CD4-positive, CD25-positive, alpha-beta regulatory T cell (primary cell): ENCODE data around the gene LTB4R2. TPM values are rescaled to one million over a fixed set of nuclear protein-coding genes. Genes with fewer than 3 reads are reported as not detected.

Source experiments
- ATAC-seq, 2 donors: fragments of 150-1000 bp; cut with Tn5 transposase; one replicate each; pipeline ENCODE4 v1.10.0; 2021; ENCODE audit warnings: low read depth in 2 of 2, moderate number of reproducible peaks in 2 of 2, moderate library complexity in 1 of 2
- DNase-seq, 3 donors: peaks; one replicate each; pipeline versions ENCODE4 v3.0.0 to v3.0.0-alpha.2; 2012 to 2022; ENCODE audit warnings: mixed read lengths in 1 of 3
- H3K27ac ChIP-seq: one replicate; pipeline ENCODE4 v1.7.0; 2013; ENCODE audit warnings: mild to moderate bottlenecking, low read length; ENCODE audit not compliant: insufficient read depth, poor library complexity, severe bottlenecking
- H3K27me3 ChIP-seq: one replicate; pipeline ENCODE4 v1.7.0; 2013; ENCODE audit warnings: low read length; ENCODE audit not compliant: control insufficient read depth, insufficient read depth
- H3K36me3 ChIP-seq: one replicate; pipeline ENCODE4 v1.7.0; 2013; ENCODE audit warnings: mild to moderate bottlenecking, low read length, moderate library complexity; ENCODE audit not compliant: control insufficient read depth, insufficient read depth
- H3K4me1 ChIP-seq: 2 replicates; pipeline ENCODE4 v1.7.0; 2013; ENCODE audit warnings: mild to moderate bottlenecking, low read length; ENCODE audit not compliant: insufficient read depth, control insufficient read depth, poor library complexity, severe bottlenecking
- H3K4me3 ChIP-seq: one replicate; pipeline ENCODE4 v1.7.0; 2013; ENCODE audit warnings: low read depth, mild to moderate bottlenecking, low read length, moderate library complexity
- H3K9me3 ChIP-seq, 2 experiments: 1 replicate in 1 of 2; 2 replicates in 1 of 2; pipeline ENCODE4 v1.7.0; 2013; ENCODE audit warnings: low read length in 2 of 2, mild to moderate bottlenecking in 1 of 2, moderate library complexity in 1 of 2; ENCODE audit not compliant: control insufficient read depth in 2 of 2
- H3K27ac Mint-ChIP-seq, 3 donors: one replicate each; pipeline ENCODE4 v1.8.0; 2020 to 2022; ENCODE audit warnings: mild to moderate bottlenecking in 3 of 3, mixed read lengths in 3 of 3, moderate library complexity in 2 of 3
- H3K27me3 Mint-ChIP-seq: one replicate; pipeline ENCODE4 v1.8.0; 2022; ENCODE audit warnings: mild to moderate bottlenecking, mixed read lengths
- H3K36me3 Mint-ChIP-seq: one replicate; pipeline ENCODE4 v1.8.0; 2020; ENCODE audit warnings: mixed read lengths
- H3K4me1 Mint-ChIP-seq, 4 donors: one replicate each; pipeline ENCODE4 v1.8.0; 2020 to 2022; ENCODE audit warnings: mixed read lengths in 4 of 4, mild to moderate bottlenecking in 1 of 4
- H3K4me3 Mint-ChIP-seq, 4 donors: one replicate each; pipeline ENCODE4 v1.8.0; 2020 to 2022; ENCODE audit warnings: mild to moderate bottlenecking in 4 of 4, mixed read lengths in 4 of 4, moderate library complexity in 3 of 4
- H3K9me3 Mint-ChIP-seq, 7 donors: one replicate each; pipeline ENCODE4 v1.8.0; 2020 to 2022; ENCODE audit warnings: mixed read lengths in 7 of 7, mild to moderate bottlenecking in 3 of 7, moderate library complexity in 2 of 7
- polyA plus RNA-seq, 4 donors: library from polyadenylated mRNA; unstranded; fragments of 300-500 nt; fragmentation: Illumina TruSeq; gene quantifications; one replicate each; pipeline ENCODE4 v1.2.3, GENCODE V29; 2021
- total RNA-seq: library from RNA; stranded (reverse); gene quantifications from one replicate; pipeline ENCODE4 v1.2.3, GENCODE V29; 2022

LTB4R2 gene
- total and polyA plus RNA-seq, 5 donors from 2014 or later = 1.00 to 18.1 (median 1.8) TPM

DNA sequence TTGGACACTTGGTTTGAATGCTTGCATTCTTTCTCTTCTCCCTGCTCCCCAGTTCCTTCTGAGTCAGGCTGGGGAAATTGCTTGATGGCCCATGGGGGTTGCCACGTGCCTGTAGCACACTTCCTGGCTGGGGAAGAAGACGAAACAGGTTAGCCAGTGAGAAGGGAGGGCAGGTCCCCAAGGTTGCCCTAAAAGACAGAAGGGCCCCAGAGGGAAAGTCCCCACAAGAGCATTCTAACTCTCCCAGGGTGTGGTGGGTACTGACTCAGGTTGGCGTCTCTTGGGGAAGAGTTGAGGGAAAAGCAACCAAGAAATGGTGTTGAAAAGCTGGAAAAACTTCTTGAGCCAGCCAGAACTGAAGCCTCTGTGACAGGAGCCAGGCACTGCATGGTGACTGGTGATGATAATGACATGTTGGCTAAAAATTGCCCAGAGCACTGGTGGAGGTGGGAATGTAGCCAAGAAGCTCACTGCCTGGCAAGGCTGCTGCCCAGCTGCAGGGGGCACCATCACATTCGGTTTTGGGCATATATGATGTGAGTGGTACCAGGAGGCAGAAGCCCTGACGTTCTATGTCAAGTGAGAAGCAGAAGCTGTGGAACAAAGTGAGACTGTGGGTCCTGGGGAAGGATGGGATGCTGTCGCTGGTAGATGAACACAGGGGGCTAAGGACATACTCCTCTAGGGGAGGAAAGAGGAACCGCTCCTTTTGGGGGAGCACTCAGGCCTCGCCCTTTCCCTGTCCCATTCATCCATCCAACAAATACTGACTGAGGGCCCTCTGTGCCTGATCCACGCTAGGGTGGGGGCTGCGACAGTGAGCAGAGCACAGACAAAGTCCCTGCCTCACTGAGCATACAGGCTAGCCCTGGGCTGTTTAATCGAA is 30.4 kb upstream of the LTB4R2 start:
- ATAC-seq = peak; percentile 63 to 67

DNA sequence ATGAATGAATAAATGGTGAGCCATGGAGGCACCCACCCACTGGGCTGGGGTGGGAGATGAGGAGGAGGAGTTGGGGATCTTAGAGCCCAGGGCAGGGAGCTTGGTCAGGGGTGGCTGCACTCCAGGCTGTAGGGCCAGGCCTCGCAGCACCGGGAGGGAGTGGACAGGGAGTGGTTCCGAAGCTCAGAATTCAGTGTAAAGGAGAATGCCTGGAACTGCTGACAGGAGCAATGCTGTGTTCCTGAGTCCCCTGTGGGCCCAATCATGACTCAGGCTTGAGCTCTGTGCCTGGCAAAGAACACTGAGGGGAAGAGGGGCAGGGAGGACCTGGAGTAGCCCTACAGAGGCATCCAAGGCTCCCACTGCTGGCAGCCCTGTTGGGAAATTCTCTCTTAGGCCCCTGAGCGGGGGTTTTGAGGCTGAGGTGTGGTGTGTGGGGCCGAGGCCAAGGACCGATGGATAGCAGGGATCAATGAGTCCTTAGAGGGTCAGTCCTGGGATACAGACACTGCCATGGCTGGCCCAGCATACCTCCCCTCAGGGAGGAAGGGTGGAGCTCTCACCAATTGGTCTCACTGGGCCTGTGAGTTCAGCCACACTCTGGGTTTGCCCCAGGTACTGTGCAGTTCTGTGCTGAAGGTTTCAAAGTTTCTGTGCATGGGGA is 29.0 kb upstream of the LTB4R2 start:
- H3K4me3 Mint-ChIP-seq = no peak overlapping the region
- Histone ChIP-seq H3K4me3 (no peak overlapping the region), H3K36me3 (no peaks in the 10 kb centered on the region), H3K4me1 (peaks cover 13% of the 10 kb centered on the region), H3K27me3 (no peaks in the 10 kb centered on the region), H3K9me3 (no peaks in the 10 kb centered on the region), H3K27ac (no peak overlapping the region)
- DNase-seq = no peak
- no peak for ATAC-seq
- H3K36me3 Mint-ChIP-seq = no peaks in the 10 kb centered on the region
- no peaks in the 10 kb centered on the region for H3K27me3 Mint-ChIP-seq
- peaks cover 8 to 31% (median 16%) of the 10 kb centered on the region in 4 donors for H3K4me1 Mint-ChIP-seq
- H3K9me3 Mint-ChIP-seq = no peaks in the 10 kb centered on the region
- peak overlapping the region in 2 of 3 donors; percentile 55 to 83 for H3K27ac Mint-ChIP-seq

More for the DNA sequence above, 30.4 kb upstream of the LTB4R2 start:
- no peaks in the 10 kb centered on the region for H3K36me3 Mint-ChIP-seq
- Histone ChIP-seq H3K36me3 (no peaks in the 10 kb centered on the region), H3K9me3 (no peaks in the 10 kb centered on the region), H3K4me3 (no peak overlapping the region), H3K27ac (peak overlapping the region; percentile 49), H3K27me3 (no peaks in the 10 kb centered on the region), H3K4me1 (peaks cover 15% of the 10 kb centered on the region)
- H3K27ac Mint-ChIP-seq = peak overlapping the region; percentile 76 to 84 (median 83)
- H3K27me3 Mint-ChIP-seq = no peaks in the 10 kb centered on the region
- no peak overlapping the region for H3K4me3 Mint-ChIP-seq
- no peaks in the 10 kb centered on the region for H3K9me3 Mint-ChIP-seq
- peaks cover 8 to 37% (median 18%) of the 10 kb centered on the region in 4 donors for H3K4me1 Mint-ChIP-seq
- peak in 2 of 3 donors; percentile 44 to 59 for DNase-seq

DNA sequence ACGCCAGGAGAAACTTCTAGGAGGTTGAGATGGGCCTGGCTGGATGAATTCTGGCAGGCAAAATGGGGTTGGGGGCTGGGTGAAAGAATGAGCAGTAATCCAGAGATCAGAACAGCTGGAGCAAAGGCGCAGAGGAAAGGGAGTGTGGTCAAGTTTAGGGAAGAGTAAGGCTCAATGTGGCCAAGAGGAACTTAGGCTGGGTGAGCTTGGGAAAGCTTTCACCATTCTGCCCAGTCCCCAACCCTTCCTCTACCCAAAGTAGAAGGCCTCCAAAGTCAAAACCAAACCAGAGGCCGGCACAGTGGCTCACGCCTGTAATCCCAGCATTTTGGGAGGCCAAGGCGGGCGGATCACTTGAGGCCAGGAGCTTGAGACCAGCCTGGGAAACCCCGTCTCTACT is 28.3 kb upstream of the LTB4R2 start:
- H3K27me3 Mint-ChIP-seq = no peaks in the 10 kb centered on the region
- Histone ChIP-seq H3K27me3 (no peaks in the 10 kb centered on the region), H3K4me1 (peaks cover 13% of the 10 kb centered on the region), H3K4me3 (no peak overlapping the region), H3K36me3 (no peaks in the 10 kb centered on the region), H3K9me3 (no peaks in the 10 kb centered on the region), H3K27ac (no peak overlapping the region)
- peak overlapping the region; percentile 21 to 55 (median 22) for H3K27ac Mint-ChIP-seq
- H3K36me3 Mint-ChIP-seq = no peaks in the 10 kb centered on the region
- H3K4me1 Mint-ChIP-seq = peaks cover 8 to 31% (median 16%) of the 10 kb centered on the region in 4 donors
- H3K9me3 Mint-ChIP-seq = no peaks in the 10 kb centered on the region
- no peak for DNase-seq
- no peak overlapping the region for H3K4me3 Mint-ChIP-seq
- ATAC-seq = no peak

DNA sequence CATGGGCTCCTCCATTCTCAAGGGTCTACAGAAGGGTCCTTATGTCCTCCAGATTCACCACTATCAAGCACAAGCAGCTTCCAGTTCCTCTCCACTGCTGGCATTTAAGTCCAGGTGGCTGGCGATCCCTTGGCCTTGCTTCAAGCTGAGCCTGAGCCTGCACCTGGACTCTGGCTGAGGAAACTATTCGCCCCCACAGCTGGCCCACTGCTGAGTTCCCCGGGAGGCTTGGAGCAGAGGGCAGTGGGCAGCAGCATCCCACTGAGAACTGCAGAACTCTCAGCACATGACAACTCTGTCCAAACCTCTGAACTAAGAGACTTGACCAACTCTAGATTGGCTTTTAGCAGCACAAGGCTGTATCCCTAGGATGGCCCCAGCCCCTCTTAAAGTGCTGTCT is 27.2 kb upstream of the LTB4R2 start:
- H3K9me3 ChIP-seq = no peaks in the 10 kb centered on the region
- peak overlapping the region in 1 of 3 donors; percentile 59 for H3K27ac Mint-ChIP-seq
- no peaks in the 10 kb centered on the region for H3K27me3 Mint-ChIP-seq
- no peaks in the 10 kb centered on the region for H3K36me3 ChIP-seq
- no peak overlapping the region for H3K4me3 ChIP-seq
- no peak for DNase-seq
- no peaks in the 10 kb centered on the region for H3K9me3 Mint-ChIP-seq
- H3K27ac ChIP-seq = no peak overlapping the region
- H3K4me1 ChIP-seq = peaks cover 13% of the 10 kb centered on the region
- H3K36me3 Mint-ChIP-seq = peaks cover 2% of the 10 kb centered on the region
- no peaks in the 10 kb centered on the region for H3K27me3 ChIP-seq
- no peak overlapping the region for H3K4me3 Mint-ChIP-seq
- H3K4me1 Mint-ChIP-seq = peaks cover 8 to 27% (median 14%) of the 10 kb centered on the region in 4 donors
- no peak for ATAC-seq

DNA sequence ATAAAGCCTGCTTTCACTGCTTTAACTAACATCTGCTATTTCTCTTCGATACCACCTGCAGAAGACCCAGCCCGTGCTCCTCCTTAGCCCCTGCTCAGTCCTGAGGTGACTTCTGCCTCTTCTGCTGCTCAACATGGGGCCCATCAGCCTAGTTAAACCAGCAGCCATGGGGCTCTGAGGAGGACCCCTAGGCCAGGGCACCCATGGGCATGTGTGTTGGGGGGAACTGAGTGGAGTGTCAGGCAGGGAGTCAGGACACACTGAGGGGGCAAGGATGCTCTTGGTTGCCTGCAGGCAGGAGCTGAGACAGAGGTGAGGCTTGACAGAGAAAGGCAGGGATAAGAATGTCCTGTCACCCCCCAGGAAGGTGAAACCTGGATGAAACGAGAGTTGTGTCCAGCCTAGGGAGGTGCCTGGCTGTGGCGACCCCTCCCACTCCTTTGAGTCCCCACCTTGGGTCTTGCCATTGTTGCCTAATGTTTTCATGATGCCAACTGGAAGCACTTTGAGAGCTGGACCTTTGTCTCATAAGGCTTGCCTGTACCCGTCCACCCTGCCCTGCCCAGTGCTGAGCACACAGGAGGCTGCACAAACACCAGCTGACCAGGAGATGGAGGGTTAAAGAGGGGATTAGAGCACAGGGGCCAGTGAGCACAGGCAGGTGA is 26.0 kb upstream of the LTB4R2 start:
- no peaks in the 10 kb centered on the region for H3K9me3 ChIP-seq
- Mint-ChIP-seq H3K27ac (no peak overlapping the region), H3K36me3 (peaks cover 6% of the 10 kb centered on the region), H3K4me1 (peaks cover 0 to 17% (median 9%) of the 10 kb centered on the region in 4 donors), H3K27me3 (no peaks in the 10 kb centered on the region), H3K4me3 (peak overlapping the region in 1 of 4 donors; percentile 58), H3K9me3 (no peaks in the 10 kb centered on the region)
- H3K4me1 ChIP-seq = peaks cover 11% of the 10 kb centered on the region
- no peaks in the 10 kb centered on the region for H3K27me3 ChIP-seq
- ATAC-seq = no peak
- no peaks in the 10 kb centered on the region for H3K36me3 ChIP-seq
- no peak overlapping the region for H3K4me3 ChIP-seq
- no peak overlapping the region for H3K27ac ChIP-seq
- no peak for DNase-seq

DNA sequence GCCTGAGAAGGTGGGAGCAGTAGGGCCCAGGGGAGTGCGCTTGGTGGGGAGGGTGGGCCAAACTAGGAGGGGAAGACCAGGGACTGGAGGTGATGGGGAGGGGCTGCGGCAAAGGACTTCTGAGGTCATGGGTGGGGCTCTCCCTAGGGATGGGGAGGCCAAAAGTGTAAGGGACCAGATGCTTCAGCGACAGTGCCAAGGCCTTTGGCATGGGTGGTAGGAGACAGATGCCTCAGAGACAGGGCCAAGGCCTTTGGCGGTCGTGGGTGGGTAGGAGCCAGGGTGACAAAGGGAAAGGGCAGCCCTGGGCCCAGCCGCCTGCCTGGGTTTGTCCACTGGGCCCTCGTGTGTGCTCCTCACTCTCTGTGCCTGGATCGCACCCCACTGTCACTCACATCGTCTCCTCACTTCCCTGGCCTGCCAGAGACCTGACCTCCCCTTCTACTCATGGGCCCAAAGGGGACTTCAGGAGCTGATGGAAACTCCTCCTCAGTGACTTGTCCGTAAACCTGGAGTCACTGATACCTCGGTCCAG is 25.4 kb upstream of the LTB4R2 start:
- Histone ChIP-seq H3K9me3 (no peaks in the 10 kb centered on the region), H3K36me3 (peaks cover 2% of the 10 kb centered on the region), H3K27me3 (no peaks in the 10 kb centered on the region), H3K4me1 (peaks cover 6% of the 10 kb centered on the region), H3K27ac (no peak overlapping the region), H3K4me3 (no peak overlapping the region)
- DNase-seq (no peak), ATAC-seq (no peak)
- Mint-ChIP-seq H3K4me1 (peaks cover 0 to 13% (median 5%) of the 10 kb centered on the region in 4 donors), H3K9me3 (no peaks in the 10 kb centered on the region), H3K36me3 (peaks cover 6% of the 10 kb centered on the region), H3K4me3 (no peak overlapping the region), H3K27ac (no peak overlapping the region), H3K27me3 (no peaks in the 10 kb centered on the region)

DNA sequence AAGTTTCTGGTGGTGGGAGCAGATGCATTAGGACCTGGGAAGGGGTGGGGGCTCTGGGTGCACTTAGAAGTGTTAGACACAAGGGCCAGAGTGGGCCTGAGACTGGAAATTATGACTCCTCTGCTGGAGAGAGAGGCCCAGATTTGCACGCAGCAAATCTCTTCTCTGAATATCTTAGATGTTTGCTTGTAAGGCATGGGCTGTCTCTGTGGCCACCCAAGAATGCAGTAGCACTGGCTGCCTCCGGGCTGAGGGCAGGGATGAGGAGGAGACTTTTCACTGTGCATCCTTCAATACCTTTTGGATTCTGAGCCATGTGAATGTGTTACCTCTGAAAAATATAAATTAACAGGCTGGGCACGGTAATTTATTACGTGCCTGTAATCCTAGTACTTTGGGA is 24.6 kb upstream of the LTB4R2 start:
- H3K27ac Mint-ChIP-seq = no peak overlapping the region
- H3K27me3 Mint-ChIP-seq = no peaks in the 10 kb centered on the region
- peaks cover 0 to 10% (median 5%) of the 10 kb centered on the region in 4 donors for H3K4me1 Mint-ChIP-seq

More for the DNA sequence above, 24.6 kb upstream of the LTB4R2 start:
- Histone ChIP-seq H3K27ac (no peak overlapping the region), H3K9me3 (no peaks in the 10 kb centered on the region), H3K4me1 (peaks cover 7% of the 10 kb centered on the region), H3K36me3 (peaks cover 8% of the 10 kb centered on the region), H3K4me3 (no peak overlapping the region), H3K27me3 (no peaks in the 10 kb centered on the region)
- ATAC-seq = no peak
- no peak for DNase-seq
- H3K36me3 Mint-ChIP-seq = peaks cover 13% of the 10 kb centered on the region
- H3K9me3 Mint-ChIP-seq = no peaks in the 10 kb centered on the region
- no peak overlapping the region for H3K4me3 Mint-ChIP-seq
